ENCODE data around the gene PARD3.
"Not testable (repeated sequence)": the region's sequence is repeated elsewhere in the genome, so short reads cannot be mapped to it uniquely, and the experiment has no call there.

Gene PARD3

GRCh38 chr10:34762603-34763299 lies 52.3 kb downstream of the PARD3 start:
- DNase-seq, result no peak

GRCh38 chr10:34762156-34762555 lies 52.9 kb downstream of the PARD3 start:
- DNase-seq, result no peak

GRCh38 chr10:34761453-34761852 lies 53.6 kb downstream of the PARD3 start:
- no peak for DNase-seq

- no peak for DNase-seq
These were observed 54.5 kb downstream of the PARD3 start for GRCh38 chr10:34760606-34761005.

- no peak for DNase-seq
These were observed 55.3 kb downstream of the PARD3 start for GRCh38 chr10:34759837-34760215.

GRCh38 chr10:34759161-34759836 lies 55.8 kb downstream of the PARD3 start:
- no peak for DNase-seq

- no peak for DNase-seq
These were observed 56.6 kb downstream of the PARD3 start for GRCh38 chr10:34758447-34758996.

- no peak for DNase-seq
These were observed 57.2 kb downstream of the PARD3 start for GRCh38 chr10:34757933-34758332.

- DNase-seq, result not testable (repeated sequence)
These were observed 57.9 kb downstream of the PARD3 start for GRCh38 chr10:34757181-34757580.

GRCh38 chr10:34756584-34756983 lies 58.5 kb downstream of the PARD3 start:
- DNase-seq, result no peak

- DNase-seq, result no peak
These were observed 61.9 kb downstream of the PARD3 start for GRCh38 chr10:34753014-34753757.

- no peak for DNase-seq
These were observed 63.8 kb downstream of the PARD3 start for GRCh38 chr10:34751272-34751671.

GRCh38 chr10:34750795-34751194 lies 64.3 kb downstream of the PARD3 start:
- not testable (repeated sequence) for DNase-seq

GRCh38 chr10:34748767-34749166 lies 66.3 kb downstream of the PARD3 start:
- DNase-seq, result no peak

GRCh38 chr10:34748357-34748756 lies 66.7 kb downstream of the PARD3 start:
- no peak for DNase-seq

GRCh38 chr10:34746094-34746493 lies 69.0 kb downstream of the PARD3 start:
- DNase-seq, result no peak

- no peak for DNase-seq
These were observed 69.9 kb downstream of the PARD3 start for GRCh38 chr10:34745244-34745643.

GRCh38 chr10:34744590-34744989 lies 70.5 kb downstream of the PARD3 start:
- DNase-seq, result no peak

GRCh38 chr10:34743814-34744213 lies 71.3 kb downstream of the PARD3 start:
- no peak for DNase-seq

GRCh38 chr10:34742456-34742855 lies 72.6 kb downstream of the PARD3 start:
- DNase-seq, result no peak

- not testable (repeated sequence) for DNase-seq
These were observed 74.0 kb downstream of the PARD3 start for GRCh38 chr10:34741087-34741486.

GRCh38 chr10:34740321-34740720 lies 74.8 kb downstream of the PARD3 start:
- no peak for DNase-seq

- peak; percentile 81 for DNase-seq
These were observed 75.2 kb downstream of the PARD3 start for GRCh38 chr10:34739915-34740314.

- DNase-seq, result no peak
These were observed 77.3 kb downstream of the PARD3 start for GRCh38 chr10:34737772-34738169.
